Heart left ventricle (tissue), 16 donors: Measurements from ENCODE around the gene TRPM3. TPM values are rescaled to one million over a fixed set of nuclear protein-coding genes. Genes with fewer than 3 reads are reported as not detected.

Experiments
- ATAC-seq, 4 donors: fragments of 200-7000 bp; cut with Tn5 transposase; one replicate each; pipeline ENCODE4 v1.9.1; 2020 to 2022; ENCODE audit warnings: moderate library complexity in 4 of 4, mild to moderate bottlenecking in 3 of 4, moderate number of reproducible peaks in 1 of 4
- DNase-seq, 5 donors: peaks; one replicate each; pipeline ENCODE4 v3.0.0-alpha.2; 2020
- H3K27ac ChIP-seq, 12 donors: fragments of 200-600 bp; sonication (generic) in 4 of 12; one replicate each; pipeline versions ENCODE4 v1.5.0 to v1.8.0; 2016 to 2022; ENCODE audit warnings: mild to moderate bottlenecking in 2 of 12
- H3K27me3 ChIP-seq, 9 donors: fragments of 200-600 bp; sonication (generic) in 2 of 9; one replicate each; pipeline versions ENCODE4 v1.5.1 to v1.8.0; 2016 to 2022; ENCODE audit warnings: mild to moderate bottlenecking in 3 of 9
- H3K36me3 ChIP-seq, 9 donors: fragments of 200-600 bp; sonication (generic) in 2 of 9; one replicate each; pipeline versions ENCODE4 v1.5.0 to v1.8.0; 2018 to 2022; ENCODE audit warnings: mild to moderate bottlenecking in 2 of 9
- H3K4me1 ChIP-seq, 12 donors: fragments of 200-600 bp; sonication (generic) in 4 of 12; one replicate each; pipeline versions ENCODE4 v1.5.0 to v1.8.0; 2016 to 2022; ENCODE audit warnings: mild to moderate bottlenecking in 3 of 12
- H3K4me3 ChIP-seq, 12 donors: fragments of 200-600 bp; sonication (generic) in 4 of 12; one replicate each; pipeline versions ENCODE4 v1.5.0 to v1.8.0; 2017 to 2022; ENCODE audit warnings: mild to moderate bottlenecking in 9 of 12, moderate library complexity in 4 of 12
- H3K9me3 ChIP-seq, 12 donors: fragments of 200-600 bp; sonication (generic) in 4 of 12; one replicate each; pipeline versions ENCODE4 v1.5.0 to v1.8.0; 2016 to 2022; ENCODE audit warnings: mild to moderate bottlenecking in 1 of 12
- POLR2A ChIP-seq, 2 donors: fragments of 450-650 bp; IDR thresholded peaks; one replicate each; pipeline ENCODE4 v1.6.1; 2017; ENCODE audit warnings: antibody characterized with exemption in 2 of 2, mild to moderate bottlenecking in 2 of 2, moderate library complexity in 2 of 2
- WGBS, 4 donors: extraction: QIAGEN DNeasy Blood & Tissue Kit in 2 of 4; methylation state at CpG; one replicate each; pipeline versions ENCODE4 v1.1.5 to v1.1.7; 2013 to 2018; 5-methylcytosine and 5-hydroxymethylcytosine counted together
- intact Hi-C, 10 donors: fragments of 100-400 bp; cut with DNase I; formaldehyde crosslinking; loops; one replicate each; pipeline versions ENCODE4 v1.11.1 to v1.14.2; 2022
- polyA plus RNA-seq, 2 donors: library from polyadenylated mRNA; stranded (reverse); fragments of 200-250 nt; gene quantifications; one replicate each; pipeline ENCODE4 v1.2.3, GENCODE V29; 2013
- total RNA-seq, 9 donors: library from RNA; depleted of rRNA in 2 of 9; stranded (reverse); fragments of >200 nt in 2 of 9; fragmentation: NEBNext Ultra II Directional in 3 of 9; extraction: Animal tissue kit (Norgen Biotek cat#: 25700) in 3 of 9; gene quantifications; one replicate each; pipeline versions ENCODE4 v1.1.0 to v1.2.4, GENCODE V29; 2016 to 2023
- TF ChIP-seq, protein P1 (sequence below), 12 donors: fragments of 200-600 bp; sonication (generic) in 4 of 12; IDR thresholded peaks; one replicate each; pipeline versions ENCODE4 v1.5.0 to v1.8.0; 2018 to 2022; ENCODE audit warnings: antibody characterized with exemption in 12 of 12, mild to moderate bottlenecking in 5 of 12
- donor health status: ischemic (EF 13 %, LVEDD 7.1; RV severe dilation, severe dysfunction).
- donor health status: healthy with polysubstance abuse.
- donor health status: DM: no; HTN: yes; CAD: no.
- donor health status: DM: no; HTN: no; CAD: no.
- donor health status: ischemic (EF 25% LVEDD 6.9; RV normal size, moderate dysfunction).
- donor health status: ischemic (EF 25% LVEDD 5.7; RV mildly dilated, moderate dysfunction).
- donor health status: healthy.
- donor health status: DM: yes; HTN: yes; CAD: no.
- donor health status: ischemic (EF 35%, LVEDD 5.7; RV mildly dilated, moderate dysfunction).
- donor health status: nonischemic (EF 11% LVEDD 7.7; RV severe dilation, severe dysfunction).
- donor health status: DM: yes; HTN: yes; CAD: no.
- donor health status: PGD.
- donor health status: ischemic (EF 29% LVEDD 5.4; RV normal size, mild dysfunction).
- donor health status: nonischemic (EF 23%, LVEDD 6.1; RV moderate dilation, normal function).

The TRPM3 gene
- total and polyA plus RNA-seq, 11 donors = 0.02 to 0.91 (median 0.10) TPM; not detected in 1

DNA sequence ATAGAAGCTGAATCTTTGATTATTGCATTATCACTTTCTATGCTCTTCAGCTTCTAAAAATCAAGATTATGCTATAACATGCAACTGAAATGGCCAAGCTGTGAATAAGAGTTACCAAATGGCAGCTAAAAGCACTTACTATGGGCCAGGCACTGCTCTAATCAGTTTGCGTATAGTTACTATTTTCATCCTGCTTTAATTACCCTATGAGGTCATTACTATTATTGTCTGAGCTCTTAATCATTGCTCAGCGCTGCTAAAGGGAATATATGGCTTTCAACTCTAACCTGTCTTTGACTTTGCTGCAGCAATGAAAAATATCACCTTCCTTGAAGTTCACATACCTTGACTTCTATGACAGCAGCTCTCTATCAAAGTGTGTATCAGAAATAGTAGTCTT lies 210.8 kb downstream of the TRPM3 start:
- no peak overlapping the region for H3K4me3 ChIP-seq
- ATAC-seq = peak; percentile 82 to 98 (median 93)
- intact Hi-C loops = loop anchor here in 1 of 10 donors (10.0 kb wide), 1 partner anchor 266 kb away; no protein-coding TSS in a partner anchor
- H3K4me1 ChIP-seq = peaks cover 0 to 9% (median 0%) of the 10 kb centered on the region in 12 donors
- no peaks in the 10 kb centered on the region for H3K27me3 ChIP-seq
- no peaks in the 10 kb centered on the region for H3K36me3 ChIP-seq
- peak overlapping the region in 2 of 12 donors; percentile 13 to 18 for H3K27ac ChIP-seq
- DNase-seq = no peak
- TF ChIP-seq, protein P1, sequence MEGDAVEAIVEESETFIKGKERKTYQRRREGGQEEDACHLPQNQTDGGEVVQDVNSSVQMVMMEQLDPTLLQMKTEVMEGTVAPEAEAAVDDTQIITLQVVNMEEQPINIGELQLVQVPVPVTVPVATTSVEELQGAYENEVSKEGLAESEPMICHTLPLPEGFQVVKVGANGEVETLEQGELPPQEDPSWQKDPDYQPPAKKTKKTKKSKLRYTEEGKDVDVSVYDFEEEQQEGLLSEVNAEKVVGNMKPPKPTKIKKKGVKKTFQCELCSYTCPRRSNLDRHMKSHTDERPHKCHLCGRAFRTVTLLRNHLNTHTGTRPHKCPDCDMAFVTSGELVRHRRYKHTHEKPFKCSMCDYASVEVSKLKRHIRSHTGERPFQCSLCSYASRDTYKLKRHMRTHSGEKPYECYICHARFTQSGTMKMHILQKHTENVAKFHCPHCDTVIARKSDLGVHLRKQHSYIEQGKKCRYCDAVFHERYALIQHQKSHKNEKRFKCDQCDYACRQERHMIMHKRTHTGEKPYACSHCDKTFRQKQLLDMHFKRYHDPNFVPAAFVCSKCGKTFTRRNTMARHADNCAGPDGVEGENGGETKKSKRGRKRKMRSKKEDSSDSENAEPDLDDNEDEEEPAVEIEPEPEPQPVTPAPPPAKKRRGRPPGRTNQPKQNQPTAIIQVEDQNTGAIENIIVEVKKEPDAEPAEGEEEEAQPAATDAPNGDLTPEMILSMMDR (IDR thresholded peaks at IDR 0.05) = no peak
- no peak for TF ChIP-seq POLR2A (IDR thresholded peaks at IDR 0.05)
- 35 to 43% (median 40%) methylated on average over 2 of the region's 2 CpGs for WGBS, 4 donors
- no peaks in the 10 kb centered on the region for H3K9me3 ChIP-seq

DNA sequence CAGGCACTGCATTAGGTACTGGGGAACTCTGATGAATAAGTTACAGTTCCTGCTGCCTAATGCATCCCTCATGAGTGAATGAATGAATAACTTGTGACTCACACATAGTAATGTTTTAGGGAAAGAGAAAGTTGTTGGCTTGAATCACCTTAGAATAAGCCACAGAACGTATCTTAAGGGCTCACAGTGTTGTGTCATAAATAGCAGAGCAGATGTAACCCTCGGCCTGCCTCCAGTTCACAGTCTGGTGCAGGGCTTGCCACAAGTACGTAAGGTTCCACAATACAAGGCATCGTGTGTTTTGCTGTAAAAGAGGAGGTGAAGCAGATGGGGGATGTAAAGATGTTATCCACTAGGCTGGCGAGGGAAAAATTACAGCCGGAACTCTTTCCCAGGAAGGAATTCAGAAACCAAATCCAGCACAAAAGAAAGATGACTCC lies 218.7 kb downstream of the TRPM3 start:
- peak in 1 of 5 donors; percentile 49 for DNase-seq
- WGBS, 4 donors = 29 to 49% (median 35%) methylated on average over 6 of the region's 6 CpGs
- peaks cover 0 to 8% (median 0%) of the 10 kb centered on the region in 12 donors for H3K4me1 ChIP-seq
- intact Hi-C loops = no loop called here
- no peak overlapping the region for H3K27ac ChIP-seq
- no peaks in the 10 kb centered on the region for H3K9me3 ChIP-seq
- TF ChIP-seq POLR2A (IDR thresholded peaks at IDR 0.05) = no peak
- TF ChIP-seq, protein P1 (IDR thresholded peaks at IDR 0.05) = no peak
- no peak overlapping the region for H3K4me3 ChIP-seq
- H3K36me3 ChIP-seq = no peaks in the 10 kb centered on the region
- ATAC-seq = peak; percentile 58 to 96 (median 82)
- no peaks in the 10 kb centered on the region for H3K27me3 ChIP-seq

DNA sequence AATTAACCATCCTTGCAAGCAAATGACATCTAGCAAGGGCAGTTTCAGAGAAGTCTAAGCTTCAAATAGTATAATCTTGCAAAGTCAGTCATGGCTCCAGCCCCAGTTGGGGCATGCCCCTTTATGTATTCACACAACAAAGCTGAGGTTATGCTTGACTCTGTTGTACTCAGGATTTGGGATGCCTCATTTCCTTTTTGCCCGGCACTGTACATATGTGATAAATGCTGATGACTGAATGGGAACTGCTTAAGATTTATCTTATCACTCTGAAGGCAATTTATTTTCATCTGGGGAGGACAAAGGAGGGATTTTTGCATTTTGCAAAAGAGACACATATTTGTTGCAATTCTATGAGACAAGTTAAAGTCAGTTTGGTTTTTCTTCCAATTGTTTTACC lies 219.2 kb downstream of the TRPM3 start:
- DNase-seq = no peak

DNA sequence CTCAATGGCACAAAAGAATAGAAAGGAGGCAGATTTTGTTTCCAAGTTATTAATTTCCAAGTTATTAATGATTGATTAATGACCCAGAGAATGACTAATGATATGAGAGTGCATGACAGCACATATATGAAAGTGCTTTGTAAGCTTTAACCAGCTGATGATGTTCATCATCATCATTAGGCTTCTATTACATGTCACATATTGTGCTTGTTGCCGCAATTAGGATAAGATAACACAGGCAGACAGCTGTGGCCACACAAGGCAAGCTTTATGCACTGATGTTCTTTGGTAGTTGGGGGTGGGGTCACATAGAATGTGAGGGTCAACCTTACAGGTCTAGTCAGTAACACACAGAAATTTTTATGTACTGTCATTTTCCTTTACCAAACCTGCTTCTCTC lies 219.7 kb downstream of the TRPM3 start:
- 33 to 42% (median 37%) methylated on average over 1 of the region's 1 CpG for WGBS, 4 donors
- TF ChIP-seq, protein P1 (IDR thresholded peaks at IDR 0.05) = no peak
- TF ChIP-seq POLR2A (IDR thresholded peaks at IDR 0.05) = no peak
- no peak for DNase-seq
- intact Hi-C loops = no loop called here
- Histone ChIP-seq H3K36me3 (no peaks in the 10 kb centered on the region), H3K4me1 (peaks cover 0 to 8% (median 0%) of the 10 kb centered on the region in 12 donors), H3K27me3 (no peaks in the 10 kb centered on the region), H3K4me3 (no peak overlapping the region), H3K27ac (no peak overlapping the region), H3K9me3 (no peaks in the 10 kb centered on the region)
- no peak for ATAC-seq

More for the DNA sequence above, 219.2 kb downstream of the TRPM3 start:
- 27 to 42% (median 42%) methylated on average over 1 of the region's 1 CpG for WGBS, 4 donors
- TF ChIP-seq, protein P1 (IDR thresholded peaks at IDR 0.05) = no peak
- TF ChIP-seq POLR2A (IDR thresholded peaks at IDR 0.05) = no peak
- H3K27me3 ChIP-seq = no peaks in the 10 kb centered on the region
- H3K36me3 ChIP-seq = no peaks in the 10 kb centered on the region
- H3K9me3 ChIP-seq = no peaks in the 10 kb centered on the region
- peaks cover 0 to 8% (median 0%) of the 10 kb centered on the region in 12 donors for H3K4me1 ChIP-seq
- no peak overlapping the region for H3K4me3 ChIP-seq
- intact Hi-C loops = no loop called here
- ATAC-seq = no peak
- no peak overlapping the region for H3K27ac ChIP-seq
